Fibroblast of the aortic adventitia (primary cell): Measurements from ENCODE around the gene TARS2. TPM values are rescaled to one million over a fixed set of nuclear protein-coding genes. Genes with fewer than 3 reads are reported as not detected.

Experiments
- DNase-seq: peaks from one replicate; pipeline ENCODE4 v3.0.0-alpha.2; 2010; ENCODE audit warnings: low read depth
- H3K4me3 ChIP-seq: 2 replicates; pipeline ENCODE4 v1.5.1; 2011; ENCODE audit warnings: low read depth, mild to moderate bottlenecking, control low read depth, low read length, moderate library complexity
- total RNA-seq: library from RNA; depleted of rRNA; stranded (reverse); fragments of >200 nt; gene quantifications from 2 replicates; pipeline ENCODE4 v1.2.3, GENCODE V29; 2012; ENCODE audit warnings: low replicate concordance
- TF ChIP-seq, protein P1 (sequence below): IDR thresholded peaks from 2 replicates; pipeline ENCODE4 v1.5.1; 2011; ENCODE audit warnings: mild to moderate bottlenecking, low read length, control low read depth, inconsistent platforms; ENCODE audit not compliant: insufficient read depth

The TARS2 gene
- total RNA-seq, 1 donor, result 15.9 TPM

DNA sequence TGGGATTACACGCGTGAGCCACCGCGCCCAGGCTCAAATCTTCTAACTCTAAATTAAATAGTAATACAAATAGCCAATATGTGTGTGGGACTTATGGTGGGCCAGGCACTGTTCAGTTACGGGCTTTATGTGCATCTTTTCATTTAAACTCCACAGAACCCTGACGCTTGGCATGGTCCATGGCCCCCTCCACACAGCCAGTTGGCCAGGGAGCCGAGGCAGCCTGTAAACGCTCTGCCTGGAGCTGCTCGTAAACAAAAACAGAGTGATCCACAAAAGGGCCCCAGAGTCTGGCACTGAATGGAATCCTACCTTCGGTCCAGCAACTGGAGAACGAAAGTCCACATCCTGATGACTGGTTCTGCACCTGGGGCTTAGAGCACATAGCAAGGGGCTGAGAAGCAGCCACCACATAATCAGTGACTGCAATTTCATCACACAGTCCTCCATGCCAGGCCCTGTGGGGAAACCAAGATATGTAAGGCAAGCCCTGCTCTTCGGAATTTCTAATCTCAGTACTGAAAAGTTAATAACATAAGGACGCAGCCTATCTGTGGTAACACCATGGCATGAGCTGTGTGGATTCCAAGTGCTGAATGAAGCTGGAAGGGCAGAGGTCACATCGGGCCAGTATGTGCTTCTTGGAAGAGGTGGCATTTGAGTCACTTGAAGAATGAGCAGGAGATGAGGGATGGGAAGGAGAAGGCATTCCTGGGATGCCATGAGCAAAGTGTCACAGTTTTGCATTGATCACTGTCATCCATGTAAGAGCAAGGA, 48.5 kb downstream of the TARS2 start:
- TF ChIP-seq, protein P1, sequence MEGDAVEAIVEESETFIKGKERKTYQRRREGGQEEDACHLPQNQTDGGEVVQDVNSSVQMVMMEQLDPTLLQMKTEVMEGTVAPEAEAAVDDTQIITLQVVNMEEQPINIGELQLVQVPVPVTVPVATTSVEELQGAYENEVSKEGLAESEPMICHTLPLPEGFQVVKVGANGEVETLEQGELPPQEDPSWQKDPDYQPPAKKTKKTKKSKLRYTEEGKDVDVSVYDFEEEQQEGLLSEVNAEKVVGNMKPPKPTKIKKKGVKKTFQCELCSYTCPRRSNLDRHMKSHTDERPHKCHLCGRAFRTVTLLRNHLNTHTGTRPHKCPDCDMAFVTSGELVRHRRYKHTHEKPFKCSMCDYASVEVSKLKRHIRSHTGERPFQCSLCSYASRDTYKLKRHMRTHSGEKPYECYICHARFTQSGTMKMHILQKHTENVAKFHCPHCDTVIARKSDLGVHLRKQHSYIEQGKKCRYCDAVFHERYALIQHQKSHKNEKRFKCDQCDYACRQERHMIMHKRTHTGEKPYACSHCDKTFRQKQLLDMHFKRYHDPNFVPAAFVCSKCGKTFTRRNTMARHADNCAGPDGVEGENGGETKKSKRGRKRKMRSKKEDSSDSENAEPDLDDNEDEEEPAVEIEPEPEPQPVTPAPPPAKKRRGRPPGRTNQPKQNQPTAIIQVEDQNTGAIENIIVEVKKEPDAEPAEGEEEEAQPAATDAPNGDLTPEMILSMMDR, result no peak
- peak; percentile 59 for DNase-seq
- H3K4me3 ChIP-seq, result no peak overlapping the region

GRCh38 chr1:150536836-150537731, 49.9 kb downstream of the TARS2 start:
- no peak overlapping the region for H3K4me3 ChIP-seq
- TF ChIP-seq, protein P1, result no peak
- DNase-seq, result no peak

DNA sequence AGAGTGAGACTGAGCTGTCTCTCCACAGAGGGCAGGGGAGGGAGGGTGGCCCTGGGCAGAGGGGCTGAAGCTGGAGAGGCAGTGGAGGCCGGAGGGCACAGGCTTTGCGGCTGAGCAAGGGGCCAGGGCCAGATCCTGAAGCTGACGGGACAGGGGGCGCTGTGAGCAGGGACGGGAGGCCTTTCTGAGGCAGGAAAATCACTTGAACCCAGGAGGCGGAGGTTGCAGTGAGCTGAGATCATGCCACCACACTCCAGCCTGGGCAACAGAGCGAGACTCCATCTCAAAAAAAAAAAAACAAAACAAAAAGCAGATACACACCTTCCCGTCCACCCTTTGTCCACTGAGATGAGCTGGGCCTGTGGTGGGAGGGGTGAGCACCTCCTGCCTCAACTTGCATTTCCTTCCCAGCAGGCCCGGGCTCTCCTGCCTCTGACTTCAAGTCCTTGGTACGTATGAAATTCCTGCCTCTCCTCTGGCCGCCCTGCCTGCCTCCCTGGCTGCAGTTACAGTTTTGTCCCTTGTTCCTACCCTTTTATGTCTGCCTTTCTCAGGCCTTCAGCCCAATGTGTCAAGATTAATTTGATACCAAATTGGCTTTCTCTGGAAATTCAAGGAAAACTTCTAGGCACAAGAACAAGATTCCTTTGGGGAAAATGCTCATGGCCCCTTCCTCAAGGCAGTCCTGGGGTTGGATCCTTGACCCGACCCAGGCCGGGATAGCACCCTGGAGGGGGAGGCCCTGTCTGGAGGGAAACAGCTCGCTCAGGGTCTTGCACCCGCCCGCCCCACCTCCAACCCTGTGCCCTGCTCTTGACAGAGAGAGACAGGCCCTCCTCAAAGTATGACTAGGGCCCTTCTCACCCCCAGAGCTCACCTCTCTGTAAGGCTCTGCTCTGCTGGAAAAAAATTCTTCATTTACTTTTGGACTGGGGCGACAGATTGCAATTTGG, 50.8 kb downstream of the TARS2 start:
- no peak overlapping the region for H3K4me3 ChIP-seq
- TF ChIP-seq, protein P1, result peak; percentile 17
- peak; percentile 88 for DNase-seq

DNA sequence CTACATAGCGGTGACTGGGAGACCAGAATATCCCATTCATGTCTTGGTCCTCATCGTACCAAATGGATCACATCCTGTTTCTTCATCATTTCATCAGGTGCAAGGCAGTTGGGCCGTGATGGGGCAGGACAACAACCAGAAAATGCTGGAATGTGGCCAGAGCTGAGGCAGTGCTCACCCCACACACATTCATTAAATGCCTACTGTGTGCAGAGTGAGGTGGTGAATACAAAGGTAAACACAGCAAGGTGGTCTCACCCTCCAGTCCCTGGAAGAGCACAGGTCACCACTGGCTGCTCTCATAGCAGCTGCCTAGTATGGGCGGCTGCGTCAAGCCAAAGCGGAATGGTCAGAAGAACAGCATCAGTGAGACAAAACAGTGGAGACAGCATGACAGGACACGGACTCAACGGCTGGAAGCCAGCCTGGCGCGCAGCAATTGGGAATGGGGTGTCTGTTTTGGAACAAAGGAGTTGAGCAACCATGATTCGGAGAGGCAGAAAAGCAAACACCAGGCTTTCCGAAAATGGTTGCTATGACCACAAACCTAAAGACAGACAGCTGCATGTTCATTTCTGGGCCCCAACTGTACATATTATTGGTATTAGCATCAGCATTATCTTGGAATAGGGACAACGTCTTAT, 56.4 kb downstream of the TARS2 start:
- TF ChIP-seq, protein P1, result no peak
- H3K4me3 ChIP-seq, result no peak overlapping the region
- peak; percentile 68 for DNase-seq

DNA sequence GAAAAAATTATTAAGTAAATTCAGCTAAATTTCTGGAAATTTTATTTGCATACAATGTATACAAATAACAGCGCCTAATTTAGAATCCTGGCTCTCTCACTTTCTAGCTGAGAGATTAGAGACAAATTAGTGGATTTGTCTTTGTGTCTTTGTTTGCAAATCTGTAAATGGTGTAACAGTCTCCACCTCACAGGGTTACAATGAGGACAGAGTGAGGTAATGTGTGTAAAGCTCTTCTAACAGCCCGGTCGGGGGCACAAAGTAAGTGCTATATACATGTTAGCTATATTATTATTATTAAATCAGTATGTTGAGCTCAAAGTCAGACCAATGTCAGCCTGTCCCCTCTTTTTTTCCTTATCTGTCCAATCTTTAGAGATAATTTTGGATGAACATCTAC, 57.0 kb downstream of the TARS2 start:
- TF ChIP-seq, protein P1, result no peak
- peak; percentile 44 for DNase-seq
- H3K4me3 ChIP-seq, result no peak overlapping the region
